ENCODE data around the gene TMIGD2.

DNA sequence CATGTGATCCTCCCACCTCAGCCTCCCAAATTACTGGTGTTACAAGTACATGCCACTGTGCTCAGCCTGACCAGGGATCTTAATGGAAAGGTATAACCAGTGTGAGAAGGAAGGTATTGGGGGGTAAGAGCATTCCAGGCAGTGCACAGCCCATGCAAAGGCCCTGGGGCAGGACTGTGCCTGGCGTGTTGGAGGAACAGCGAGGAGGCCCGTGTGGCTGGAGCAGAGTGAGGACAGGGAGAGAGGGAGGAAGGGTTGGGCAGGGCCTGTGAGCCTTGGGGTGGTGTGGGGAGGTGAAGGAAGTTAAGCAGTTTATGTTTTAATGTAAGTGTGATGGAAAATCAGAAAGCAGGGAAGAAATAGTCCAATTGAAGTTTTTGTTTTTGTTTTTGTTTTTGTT lies 1.6 kb downstream of the TMIGD2 start:
- TF ChIP-seq, protein P1, sequence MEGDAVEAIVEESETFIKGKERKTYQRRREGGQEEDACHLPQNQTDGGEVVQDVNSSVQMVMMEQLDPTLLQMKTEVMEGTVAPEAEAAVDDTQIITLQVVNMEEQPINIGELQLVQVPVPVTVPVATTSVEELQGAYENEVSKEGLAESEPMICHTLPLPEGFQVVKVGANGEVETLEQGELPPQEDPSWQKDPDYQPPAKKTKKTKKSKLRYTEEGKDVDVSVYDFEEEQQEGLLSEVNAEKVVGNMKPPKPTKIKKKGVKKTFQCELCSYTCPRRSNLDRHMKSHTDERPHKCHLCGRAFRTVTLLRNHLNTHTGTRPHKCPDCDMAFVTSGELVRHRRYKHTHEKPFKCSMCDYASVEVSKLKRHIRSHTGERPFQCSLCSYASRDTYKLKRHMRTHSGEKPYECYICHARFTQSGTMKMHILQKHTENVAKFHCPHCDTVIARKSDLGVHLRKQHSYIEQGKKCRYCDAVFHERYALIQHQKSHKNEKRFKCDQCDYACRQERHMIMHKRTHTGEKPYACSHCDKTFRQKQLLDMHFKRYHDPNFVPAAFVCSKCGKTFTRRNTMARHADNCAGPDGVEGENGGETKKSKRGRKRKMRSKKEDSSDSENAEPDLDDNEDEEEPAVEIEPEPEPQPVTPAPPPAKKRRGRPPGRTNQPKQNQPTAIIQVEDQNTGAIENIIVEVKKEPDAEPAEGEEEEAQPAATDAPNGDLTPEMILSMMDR (IDR thresholded peaks at IDR 0.05; ENCODE audit: poor library complexity, severe bottlenecking): no peak
- TF ChIP-seq, protein P2, sequence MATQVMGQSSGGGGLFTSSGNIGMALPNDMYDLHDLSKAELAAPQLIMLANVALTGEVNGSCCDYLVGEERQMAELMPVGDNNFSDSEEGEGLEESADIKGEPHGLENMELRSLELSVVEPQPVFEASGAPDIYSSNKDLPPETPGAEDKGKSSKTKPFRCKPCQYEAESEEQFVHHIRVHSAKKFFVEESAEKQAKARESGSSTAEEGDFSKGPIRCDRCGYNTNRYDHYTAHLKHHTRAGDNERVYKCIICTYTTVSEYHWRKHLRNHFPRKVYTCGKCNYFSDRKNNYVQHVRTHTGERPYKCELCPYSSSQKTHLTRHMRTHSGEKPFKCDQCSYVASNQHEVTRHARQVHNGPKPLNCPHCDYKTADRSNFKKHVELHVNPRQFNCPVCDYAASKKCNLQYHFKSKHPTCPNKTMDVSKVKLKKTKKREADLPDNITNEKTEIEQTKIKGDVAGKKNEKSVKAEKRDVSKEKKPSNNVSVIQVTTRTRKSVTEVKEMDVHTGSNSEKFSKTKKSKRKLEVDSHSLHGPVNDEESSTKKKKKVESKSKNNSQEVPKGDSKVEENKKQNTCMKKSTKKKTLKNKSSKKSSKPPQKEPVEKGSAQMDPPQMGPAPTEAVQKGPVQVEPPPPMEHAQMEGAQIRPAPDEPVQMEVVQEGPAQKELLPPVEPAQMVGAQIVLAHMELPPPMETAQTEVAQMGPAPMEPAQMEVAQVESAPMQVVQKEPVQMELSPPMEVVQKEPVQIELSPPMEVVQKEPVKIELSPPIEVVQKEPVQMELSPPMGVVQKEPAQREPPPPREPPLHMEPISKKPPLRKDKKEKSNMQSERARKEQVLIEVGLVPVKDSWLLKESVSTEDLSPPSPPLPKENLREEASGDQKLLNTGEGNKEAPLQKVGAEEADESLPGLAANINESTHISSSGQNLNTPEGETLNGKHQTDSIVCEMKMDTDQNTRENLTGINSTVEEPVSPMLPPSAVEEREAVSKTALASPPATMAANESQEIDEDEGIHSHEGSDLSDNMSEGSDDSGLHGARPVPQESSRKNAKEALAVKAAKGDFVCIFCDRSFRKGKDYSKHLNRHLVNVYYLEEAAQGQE (IDR thresholded peaks at IDR 0.05; ENCODE audit: borderline replicate concordance): no peak
